Smooth muscle cell (in vitro differentiated cells): ENCODE data around the gene RANBP17. TPM values are rescaled to one million over a fixed set of nuclear protein-coding genes. Genes with fewer than 3 reads are reported as not detected.
"Not testable (repeated sequence)": the region's sequence is repeated elsewhere in the genome, so short reads cannot be mapped to it uniquely, and the experiment has no call there.

Experiments
- DNase-seq: peaks from one replicate; lab custom pipeline; 2025; ENCODE audit not compliant: unreplicated experiment; lab: John Stamatoyannopoulos, UW
- H2AFZ ChIP-seq: fragments of 200-600 bp; sonication (generic); 2 replicates; pipeline ENCODE4 v1.6.0; 2016; ENCODE audit warnings: antibody characterized with exemption, low read depth, mild to moderate bottlenecking
- H3F3A ChIP-seq: fragments of 200-600 bp; sonication (generic); 2 replicates; pipeline ENCODE4 v1.6.0; 2017; ENCODE audit warnings: antibody characterized with exemption, low read depth
- H3K27ac ChIP-seq: fragments of 200-600 bp; sonication (generic); 2 replicates; pipeline ENCODE4 v1.5.1; 2016; ENCODE audit warnings: low read depth, mild to moderate bottlenecking
- H3K27me3 ChIP-seq: fragments of 200-600 bp; sonication (generic); 2 replicates; pipeline ENCODE4 v1.6.1; 2016; ENCODE audit warnings: low read depth, mild to moderate bottlenecking
- H3K36me3 ChIP-seq: fragments of 200-600 bp; sonication (generic); 2 replicates; pipeline ENCODE4 v1.5.1; 2016; ENCODE audit warnings: low read depth
- H3K4me1 ChIP-seq: fragments of 200-600 bp; sonication (generic); 2 replicates; pipeline ENCODE4 v1.5.1; 2016; ENCODE audit warnings: low read depth
- H3K4me2 ChIP-seq: fragments of 200-600 bp; sonication (generic); 2 replicates; pipeline ENCODE4 v1.6.0; 2016; ENCODE audit warnings: mild to moderate bottlenecking
- H3K4me3 ChIP-seq: fragments of 200-600 bp; sonication (generic); 2 replicates; pipeline ENCODE4 v1.5.1; 2016; ENCODE audit warnings: mild to moderate bottlenecking
- H3K79me2 ChIP-seq: fragments of 200-600 bp; sonication (generic); 2 replicates; pipeline ENCODE4 v1.6.0; 2016; ENCODE audit warnings: low read depth, mild to moderate bottlenecking
- H3K9ac ChIP-seq: fragments of 200-600 bp; sonication (generic); 2 replicates; pipeline ENCODE4 v1.6.0; 2016; ENCODE audit warnings: low read depth
- H3K9me3 ChIP-seq: fragments of 200-600 bp; sonication (generic); replicated peaks from 2 replicates; pipeline ENCODE4 v1.5.1; 2016; ENCODE audit warnings: low read depth
- H4K20me1 ChIP-seq: fragments of 200-600 bp; sonication (generic); 2 replicates; pipeline ENCODE4 v1.6.0; 2016; ENCODE audit warnings: low read depth
- CTCF ChIP-seq: fragments of 200-600 bp; sonication (generic); IDR thresholded peaks from 2 replicates; pipeline ENCODE4 v1.5.1; 2017; ENCODE audit warnings: borderline replicate concordance, mild to moderate bottlenecking, antibody characterized with exemption; ENCODE audit not compliant: insufficient read depth, poor library complexity, severe bottlenecking
- WGBS: methylation state at CpG from one replicate; pipeline ENCODE4 v1.1.7; 2016; ENCODE audit warnings: low lambda C conversion rate; 5-methylcytosine and 5-hydroxymethylcytosine counted together
- polyA plus RNA-seq: library from polyadenylated mRNA; unstranded; fragments of >200 nt; fragmentation: Nextera tagmentation; extraction: Ambion mirVana; gene quantifications from 2 replicates; pipeline ENCODE4 v1.2.1, GENCODE V29; 2016
- total RNA-seq: library from RNA; depleted of rRNA; stranded (reverse); fragments of >200 nt; gene quantifications from 2 replicates; pipeline ENCODE4 v1.2.3, GENCODE V29; 2014

Gene RANBP17
- total and polyA plus RNA-seq, 2 experiments from 2014 or later, result 13.0 to 42.6 TPM

GRCh38 chr5:170819824-170820223, 42.0 kb upstream of the RANBP17 start:
- Histone ChIP-seq H3F3A (peaks cover 22% of the 10 kb centered on the region), H3K36me3 (no peaks in the 10 kb centered on the region), H3K27me3 (no peaks in the 10 kb centered on the region), H3K4me3 (no peak overlapping the region), H4K20me1 (no peaks in the 10 kb centered on the region), H3K27ac (peak overlapping the region; percentile 97), H3K4me2 (peak overlapping the region; percentile 79), H2AFZ (peak overlapping the region; percentile 16), H3K9ac (no peak overlapping the region), H3K9me3 (no peaks in the 10 kb centered on the region), H3K79me2 (no peaks in the 10 kb centered on the region), H3K4me1 (peaks cover 15% of the 10 kb centered on the region)
- no peak for DNase-seq
- TF ChIP-seq CTCF, result no peak

- WGBS, result 69% methylated on average over 4 of the region's 4 CpGs
- Histone ChIP-seq H3K9me3 (no peaks in the 10 kb centered on the region), H3K4me3 (no peak overlapping the region), H2AFZ (no peak overlapping the region), H3K27me3 (no peaks in the 10 kb centered on the region), H3F3A (peaks cover 22% of the 10 kb centered on the region), H3K4me2 (no peak overlapping the region), H4K20me1 (no peaks in the 10 kb centered on the region), H3K4me1 (peaks cover 15% of the 10 kb centered on the region), H3K36me3 (no peaks in the 10 kb centered on the region), H3K27ac (no peak overlapping the region), H3K79me2 (no peaks in the 10 kb centered on the region), H3K9ac (no peak overlapping the region)
- TF ChIP-seq CTCF, result no peak
- no peak for DNase-seq
Observed at GRCh38 chr5:170821257-170821800, 40.5 kb upstream of the RANBP17 start.

GRCh38 chr5:170826117-170826516, 35.7 kb upstream of the RANBP17 start:
- 79% methylated on average over 2 of the region's 2 CpGs for WGBS
- H4K20me1 ChIP-seq, result no peaks in the 10 kb centered on the region
- H3K79me2 ChIP-seq, result no peaks in the 10 kb centered on the region
- no peak for DNase-seq
- no peaks in the 10 kb centered on the region for H3K36me3 ChIP-seq
- no peak overlapping the region for H2AFZ ChIP-seq
- no peaks in the 10 kb centered on the region for H3F3A ChIP-seq
- H3K9me3 ChIP-seq, result no peaks in the 10 kb centered on the region
- no peaks in the 10 kb centered on the region for H3K4me1 ChIP-seq
- TF ChIP-seq CTCF, result no peak
- H3K9ac ChIP-seq, result no peak overlapping the region
- no peaks in the 10 kb centered on the region for H3K27me3 ChIP-seq
- no peak overlapping the region for H3K27ac ChIP-seq
- H3K4me3 ChIP-seq, result no peak overlapping the region
- H3K4me2 ChIP-seq, result no peak overlapping the region

- no peaks in the 10 kb centered on the region for H3K36me3 ChIP-seq
- no peaks in the 10 kb centered on the region for H3K9me3 ChIP-seq
- no peak overlapping the region for H2AFZ ChIP-seq
- TF ChIP-seq CTCF, result no peak
- no peaks in the 10 kb centered on the region for H4K20me1 ChIP-seq
- no peaks in the 10 kb centered on the region for H3K27me3 ChIP-seq
- H3K9ac ChIP-seq, result no peak overlapping the region
- no peak overlapping the region for H3K4me2 ChIP-seq
- 87% methylated on average over 7 of the region's 7 CpGs for WGBS
- no peak overlapping the region for H3K27ac ChIP-seq
- no peak overlapping the region for H3K4me3 ChIP-seq
- H3K4me1 ChIP-seq, result no peaks in the 10 kb centered on the region
- no peak for DNase-seq
- no peaks in the 10 kb centered on the region for H3K79me2 ChIP-seq
- H3F3A ChIP-seq, result no peaks in the 10 kb centered on the region
Observed at GRCh38 chr5:170832241-170832640, 29.6 kb upstream of the RANBP17 start.

- not testable (repeated sequence) for H3K36me3 ChIP-seq, H3F3A ChIP-seq, H3K9ac ChIP-seq, H3K27ac ChIP-seq, H3K4me2 ChIP-seq, H3K9me3 ChIP-seq, H3K4me1 ChIP-seq, H3K4me3 ChIP-seq, H4K20me1 ChIP-seq, H2AFZ ChIP-seq, DNase-seq, H3K27me3 ChIP-seq, H3K79me2 ChIP-seq
- 96% methylated on average over 2 of the region's 2 CpGs for WGBS
Observed at GRCh38 chr5:170833981-170834380, 27.8 kb upstream of the RANBP17 start.
